ENCODE measurements around the gene NAGK. TPM values are rescaled to one million over a fixed set of nuclear protein-coding genes. Genes with fewer than 3 reads are reported as not detected.

The NAGK gene
- total RNA-seq, 1 donor from 2014 or later, result 115 TPM

DNA sequence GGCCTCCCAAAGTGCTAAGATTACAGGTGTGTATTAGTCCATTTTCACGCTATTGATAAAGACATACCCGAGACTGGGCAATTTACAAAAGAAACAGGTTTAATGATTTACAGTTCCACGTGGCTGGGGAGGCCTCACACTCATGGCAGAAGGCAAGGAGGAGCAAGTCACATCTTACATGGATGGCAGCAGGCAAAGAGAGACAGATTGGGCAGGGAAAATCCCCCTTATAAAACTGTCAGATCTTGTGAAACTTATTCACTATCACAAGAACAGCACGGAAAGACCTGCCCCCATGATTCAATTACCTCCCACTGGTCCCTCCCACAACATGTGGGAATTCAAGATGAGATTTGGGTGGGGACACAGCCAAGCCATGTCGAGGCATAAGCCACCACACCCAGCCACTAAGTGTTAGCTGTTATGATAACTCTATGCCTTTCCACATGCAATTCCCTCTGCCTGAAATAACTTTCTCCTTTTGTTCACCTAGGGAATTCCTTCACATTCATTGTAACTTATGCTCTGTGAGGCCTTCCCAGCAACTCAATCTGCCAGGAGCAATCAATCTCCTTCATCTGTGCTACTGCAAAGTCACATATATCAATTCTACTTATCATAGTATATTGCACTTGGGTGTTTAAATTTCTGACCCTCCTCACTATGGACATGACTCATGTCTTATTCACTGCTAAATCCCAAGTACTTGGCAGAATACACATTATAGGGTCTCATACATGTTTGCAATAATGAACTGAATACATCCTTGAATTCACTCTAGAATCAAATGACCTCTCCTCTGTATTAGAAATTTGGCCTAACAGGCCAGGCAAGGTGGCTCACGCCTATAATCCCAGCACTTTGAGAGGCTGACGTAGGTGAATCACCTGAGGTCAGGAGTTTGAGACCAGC, 54.2 kb downstream of the NAGK start:
- TF ChIP-seq, protein P1, sequence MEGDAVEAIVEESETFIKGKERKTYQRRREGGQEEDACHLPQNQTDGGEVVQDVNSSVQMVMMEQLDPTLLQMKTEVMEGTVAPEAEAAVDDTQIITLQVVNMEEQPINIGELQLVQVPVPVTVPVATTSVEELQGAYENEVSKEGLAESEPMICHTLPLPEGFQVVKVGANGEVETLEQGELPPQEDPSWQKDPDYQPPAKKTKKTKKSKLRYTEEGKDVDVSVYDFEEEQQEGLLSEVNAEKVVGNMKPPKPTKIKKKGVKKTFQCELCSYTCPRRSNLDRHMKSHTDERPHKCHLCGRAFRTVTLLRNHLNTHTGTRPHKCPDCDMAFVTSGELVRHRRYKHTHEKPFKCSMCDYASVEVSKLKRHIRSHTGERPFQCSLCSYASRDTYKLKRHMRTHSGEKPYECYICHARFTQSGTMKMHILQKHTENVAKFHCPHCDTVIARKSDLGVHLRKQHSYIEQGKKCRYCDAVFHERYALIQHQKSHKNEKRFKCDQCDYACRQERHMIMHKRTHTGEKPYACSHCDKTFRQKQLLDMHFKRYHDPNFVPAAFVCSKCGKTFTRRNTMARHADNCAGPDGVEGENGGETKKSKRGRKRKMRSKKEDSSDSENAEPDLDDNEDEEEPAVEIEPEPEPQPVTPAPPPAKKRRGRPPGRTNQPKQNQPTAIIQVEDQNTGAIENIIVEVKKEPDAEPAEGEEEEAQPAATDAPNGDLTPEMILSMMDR (IDR thresholded peaks at IDR 0.05; ENCODE audit: unreplicated experiment), result no peak

DNA sequence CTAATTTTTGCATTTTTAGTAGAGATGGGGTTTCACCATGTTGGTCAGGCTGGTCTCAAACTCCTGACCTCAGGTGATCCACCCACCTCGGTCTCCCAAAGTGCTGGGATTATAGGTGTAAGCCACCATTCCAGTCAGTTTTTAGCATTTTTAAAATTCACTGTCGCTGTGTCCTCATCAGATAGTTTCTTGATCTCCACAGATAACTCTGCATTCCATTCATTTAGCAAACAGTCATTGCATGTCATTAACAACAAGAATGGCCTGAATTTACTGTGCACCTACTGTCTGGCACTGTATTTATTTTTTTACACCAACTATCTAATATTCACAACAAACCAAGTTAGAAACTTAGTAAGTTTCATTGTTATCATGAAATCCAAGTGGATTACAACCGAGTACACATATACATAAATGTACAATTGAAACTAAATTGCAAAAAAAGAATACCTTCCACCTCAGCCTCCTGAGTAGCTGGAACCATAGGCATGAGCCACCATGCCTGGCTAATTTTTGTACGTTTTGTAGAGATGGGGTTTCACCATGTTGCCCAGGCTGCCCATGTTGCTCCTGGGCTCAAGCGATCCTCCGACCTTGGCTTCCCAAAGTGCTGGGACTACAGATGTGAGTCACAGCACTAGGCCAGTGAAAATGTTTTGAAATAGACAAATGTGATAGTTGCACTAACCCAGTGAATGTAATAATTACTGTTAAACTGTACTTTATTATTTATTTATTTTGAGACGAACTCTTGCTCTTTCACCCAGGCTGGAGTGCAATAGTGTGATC, 57.3 kb downstream of the NAGK start:
- no peaks in the 10 kb centered on the region for H3K27me3 Mint-ChIP-seq
- DNase-seq (ENCODE audit: low spot score, unreplicated experiment), result no peak
- peaks cover 12% of the 10 kb centered on the region for H3K36me3 Mint-ChIP-seq (ENCODE audit: insufficient read depth)
- peaks cover 5% of the 10 kb centered on the region for H3K9me3 Mint-ChIP-seq (ENCODE audit: low read depth)
- no peak overlapping the region for H3K27ac Mint-ChIP-seq
- peaks cover 6% of the 10 kb centered on the region for H3K4me1 Mint-ChIP-seq (ENCODE audit: low read depth)
- no peak overlapping the region for H3K4me3 Mint-ChIP-seq (ENCODE audit: low read depth)
- TF ChIP-seq, protein P1 (IDR thresholded peaks at IDR 0.05; ENCODE audit: unreplicated experiment), result no peak

More for the DNA sequence above, 54.2 kb downstream of the NAGK start:
- Mint-ChIP-seq H3K27me3 (no peaks in the 10 kb centered on the region), H3K36me3 (ENCODE audit: insufficient read depth) (peaks cover 12% of the 10 kb centered on the region), H3K27ac (peak overlapping the region; percentile 66), H3K9me3 (ENCODE audit: low read depth) (peaks cover 5% of the 10 kb centered on the region), H3K4me3 (ENCODE audit: low read depth) (no peak overlapping the region), H3K4me1 (ENCODE audit: low read depth) (no peaks in the 10 kb centered on the region)
- no peak for DNase-seq (ENCODE audit: low spot score, unreplicated experiment)

GRCh38 chr2:71126957-71127356, 58.5 kb downstream of the NAGK start:
- peaks cover 12% of the 10 kb centered on the region for H3K36me3 Mint-ChIP-seq (ENCODE audit: insufficient read depth)
- peaks cover 5% of the 10 kb centered on the region for H3K9me3 Mint-ChIP-seq (ENCODE audit: low read depth)
- TF ChIP-seq, protein P1 (IDR thresholded peaks at IDR 0.05; ENCODE audit: unreplicated experiment), result no peak
- H3K27me3 Mint-ChIP-seq, result no peaks in the 10 kb centered on the region
- DNase-seq (ENCODE audit: low spot score, unreplicated experiment), result no peak
- peaks cover 6% of the 10 kb centered on the region for H3K4me1 Mint-ChIP-seq (ENCODE audit: low read depth)
- no peak overlapping the region for H3K27ac Mint-ChIP-seq
- H3K4me3 Mint-ChIP-seq (ENCODE audit: low read depth), result no peak overlapping the region

Other genes with a start within 250 kb of the NAGK start
- gene CLEC4F, start 248.0 kb upstream of the NAGK start, total RNA-seq, result not detected in 2 replicates
- not detected in 2 replicates for gene CD207, start 232.8 kb upstream of the NAGK start, total RNA-seq
- 0.31 TPM in 1 of 2 replicates, not detected in the other for gene VAX2, start 168.1 kb upstream of the NAGK start, total RNA-seq
- not detected in 2 replicates for gene ATP6V1B1, start 132.7 kb upstream of the NAGK start, total RNA-seq
- gene ANKRD53, start 90.0 kb upstream of the NAGK start, total RNA-seq, result 3.7 and 5.4 TPM in 2 replicates
- 35.4 and 36.9 TPM in 2 replicates for gene TEX261, start 73.8 kb upstream of the NAGK start, total RNA-seq
- gene MCEE, start 61.6 kb downstream of the NAGK start, total RNA-seq, result 14.4 and 15.2 TPM in 2 replicates
- 55.4 and 69.2 TPM in 2 replicates for gene MPHOSPH10, start 62.0 kb downstream of the NAGK start, total RNA-seq
- 23.9 and 25.1 TPM in 2 replicates for gene PAIP2B, start 158.5 kb downstream of the NAGK start, total RNA-seq

All from progenitor cell of endocrine pancreas (in vitro differentiated cells).